ENCODE data around the gene RNF227.
A peak's percentile ranks its signal among the peaks of the same experiment; 100 is the strongest.

The RNF227 gene

GRCh38 chr17:7929158-7930023, 13.3 kb upstream of the RNF227 start, which contains the start of gene KCNAB3:
KCNAB3 (minus strand) TSS chr17:7929856; CDS start chr17:7929435, 421 bp downstream.
- DNase-seq: peak; percentile 44

DNA sequence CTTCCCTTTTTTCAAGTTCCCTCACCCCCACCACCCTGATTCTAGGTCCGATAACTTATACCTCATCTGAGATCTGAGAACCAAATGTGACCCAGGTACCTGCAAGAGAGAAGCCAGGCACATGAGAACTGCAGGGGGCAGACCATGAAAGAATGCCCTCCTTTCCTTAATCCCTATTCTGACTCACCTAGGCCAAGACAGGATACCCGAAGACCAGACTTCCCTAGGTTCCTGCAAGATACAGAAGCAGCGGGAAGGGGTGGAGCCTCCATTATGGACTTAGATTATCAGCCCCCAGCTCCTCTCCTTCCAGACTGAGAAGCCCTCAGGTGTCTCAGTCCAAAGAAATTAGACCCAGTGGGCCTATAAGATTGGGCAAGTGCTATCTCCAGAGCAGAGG, 11.5 kb upstream of the RNF227 start:
- no peak for DNase-seq

GRCh38 chr17:7922845-7923628, 6.9 kb upstream of the RNF227 start:
- DNase-seq: peak; percentile 86

GRCh38 chr17:7922269-7922844, 6.3 kb upstream of the RNF227 start:
- no peak for DNase-seq

DNA sequence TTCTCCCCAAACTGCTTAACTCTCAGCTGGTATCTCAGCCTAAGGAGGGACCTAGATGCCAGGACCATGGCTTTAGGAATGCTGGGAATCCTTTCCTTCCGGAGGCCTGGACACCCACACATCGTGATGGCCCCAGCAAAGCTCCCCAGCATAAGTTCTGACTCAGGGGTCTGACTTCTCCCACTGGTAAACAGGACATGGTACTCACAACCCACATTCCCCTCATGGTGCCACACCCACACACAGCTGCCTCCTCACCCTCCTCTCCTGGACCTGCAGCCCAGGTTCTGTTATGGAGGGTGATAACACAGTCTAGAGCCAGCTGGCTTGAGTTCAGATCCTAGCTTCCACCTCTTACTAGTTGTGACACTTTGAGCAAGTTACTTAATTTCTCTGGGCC, 719 bp upstream of the RNF227 start:
- DNase-seq: no peak

DNA sequence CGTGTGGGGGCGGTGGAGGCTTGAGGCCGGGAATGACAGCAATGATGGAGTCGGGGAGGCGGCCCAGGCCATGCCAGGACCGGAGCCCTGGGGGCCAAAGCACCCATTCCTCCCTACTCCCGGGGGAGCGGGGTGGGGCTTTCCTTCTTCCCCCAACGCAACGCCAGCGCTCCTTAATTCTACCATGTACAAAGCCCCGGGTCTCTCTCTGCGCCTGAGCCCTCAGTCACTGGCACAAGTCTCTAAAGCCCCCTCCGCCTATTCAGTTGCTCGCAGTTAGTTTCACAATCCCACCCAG, 245 bp upstream of the RNF227 start:
- no peak for DNase-seq

DNA sequence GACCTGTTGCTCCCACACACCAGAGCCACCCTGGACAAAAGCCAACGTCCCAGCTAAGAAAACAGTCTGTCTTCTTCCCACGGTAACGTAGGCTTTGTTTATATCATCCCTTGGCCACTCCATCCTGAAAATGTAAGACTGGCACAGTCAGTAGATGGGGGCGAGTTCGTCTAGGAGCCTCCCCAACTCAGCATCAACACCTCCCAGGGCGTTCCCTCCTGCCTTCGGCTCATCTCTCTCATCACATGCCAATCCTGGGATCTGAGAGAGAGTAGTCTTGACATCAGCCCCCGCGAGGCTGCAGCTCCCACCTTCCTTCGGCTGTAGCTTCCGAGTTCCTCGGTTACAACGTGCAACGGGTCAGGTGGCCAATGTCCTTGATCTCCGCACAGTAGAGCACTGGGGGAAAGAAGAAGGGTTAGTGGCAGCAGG, 894 bp downstream of the RNF227 start:
- DNase-seq: no peak

DNA sequence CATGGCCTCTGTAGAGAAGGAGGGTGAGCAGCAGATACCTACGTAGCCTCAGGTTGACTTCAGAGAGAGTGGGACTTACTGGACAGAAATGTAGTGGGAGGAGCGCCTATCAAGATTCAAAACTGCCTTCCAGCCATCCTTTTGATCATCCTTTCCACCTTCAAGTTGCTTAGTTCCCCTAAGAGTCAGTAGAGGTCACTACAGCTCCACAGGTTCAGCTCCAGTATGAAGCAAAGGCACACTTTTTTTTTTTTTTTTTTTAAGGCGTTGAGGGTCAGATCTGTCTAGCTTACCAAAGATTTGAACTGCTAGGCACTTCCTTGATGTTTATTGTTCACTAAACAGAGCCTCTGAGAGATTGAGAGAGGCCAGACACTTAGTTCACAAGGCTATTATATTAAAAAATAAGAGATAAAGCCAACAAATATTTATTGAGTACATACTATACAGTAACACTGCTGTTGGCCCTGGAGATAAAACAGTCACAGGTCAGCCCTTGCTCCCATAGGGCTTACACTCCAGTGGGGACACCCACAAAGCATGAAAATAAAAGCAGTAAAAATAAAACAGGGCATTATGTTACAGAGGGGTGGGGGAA, 3.1 kb downstream of the RNF227 start:
- DNase-seq: peak; percentile 82

GRCh38 chr17:7911116-7911515, 5.0 kb downstream of the RNF227 start:
- no peak for DNase-seq

DNA sequence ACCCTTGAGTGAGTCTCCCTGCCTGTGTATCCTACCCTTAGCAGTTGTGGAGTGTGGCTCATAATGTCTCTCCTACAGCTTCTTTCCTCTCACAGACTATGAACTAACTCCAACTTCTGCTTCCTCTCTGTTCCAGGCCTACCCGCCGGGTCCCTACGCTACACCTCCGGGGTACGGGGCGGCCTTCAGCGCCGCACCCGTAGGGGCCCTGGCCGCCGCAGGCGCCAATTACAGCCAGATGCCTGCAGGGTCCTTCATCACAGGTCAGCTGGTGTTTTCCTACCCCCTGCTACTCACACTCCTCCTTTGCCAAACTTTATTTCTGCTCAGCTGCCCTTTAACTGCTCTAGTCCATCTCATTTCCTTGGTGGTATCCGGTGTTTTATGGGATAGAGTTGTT, 5.4 kb downstream of the RNF227 start:
- no peak for DNase-seq

DNA sequence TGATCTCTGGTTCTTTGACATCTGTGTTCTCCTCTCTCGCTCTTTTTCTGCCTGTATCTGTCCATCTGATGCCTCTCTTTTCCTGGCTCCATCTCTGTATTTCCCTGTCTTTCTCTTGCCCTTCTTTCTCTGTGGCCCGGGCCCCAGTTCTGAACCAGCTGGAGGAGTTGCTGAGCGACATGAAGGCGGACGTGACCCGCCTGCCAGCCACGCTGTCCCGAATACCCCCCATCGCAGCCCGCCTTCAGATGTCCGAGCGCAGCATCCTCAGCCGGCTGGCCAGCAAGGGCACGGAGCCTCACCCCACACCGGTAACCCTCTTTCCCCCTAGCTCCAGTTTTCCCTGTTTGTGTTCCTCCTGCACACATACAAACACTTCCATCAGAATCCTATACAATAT, 5.8 kb downstream of the RNF227 start:
- no peak for DNase-seq

DNA sequence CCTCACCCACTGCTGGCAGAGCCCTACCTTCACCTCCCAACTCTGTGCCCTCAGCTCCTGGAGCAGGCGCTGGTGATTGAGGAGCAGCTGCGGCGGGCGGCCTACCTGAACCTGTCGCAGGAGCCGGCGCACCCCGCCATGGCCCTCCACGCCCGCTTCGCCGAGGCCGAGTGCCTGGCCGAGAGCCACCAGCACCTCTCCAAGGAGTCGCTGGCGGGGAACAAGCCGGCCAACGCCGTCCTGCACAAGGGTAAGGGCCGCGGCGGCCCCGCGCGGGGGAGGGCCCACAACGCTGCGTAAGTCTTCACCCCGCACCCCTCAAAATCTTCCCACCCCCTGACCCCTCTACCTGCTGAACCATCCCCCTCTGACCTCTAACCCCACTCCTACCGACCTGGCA, 7.0 kb downstream of the RNF227 start:
- no peak for DNase-seq

- no peak for DNase-seq
Measured at GRCh38 chr17:7903154-7904103, 12.7 kb downstream of the RNF227 start.

DNA sequence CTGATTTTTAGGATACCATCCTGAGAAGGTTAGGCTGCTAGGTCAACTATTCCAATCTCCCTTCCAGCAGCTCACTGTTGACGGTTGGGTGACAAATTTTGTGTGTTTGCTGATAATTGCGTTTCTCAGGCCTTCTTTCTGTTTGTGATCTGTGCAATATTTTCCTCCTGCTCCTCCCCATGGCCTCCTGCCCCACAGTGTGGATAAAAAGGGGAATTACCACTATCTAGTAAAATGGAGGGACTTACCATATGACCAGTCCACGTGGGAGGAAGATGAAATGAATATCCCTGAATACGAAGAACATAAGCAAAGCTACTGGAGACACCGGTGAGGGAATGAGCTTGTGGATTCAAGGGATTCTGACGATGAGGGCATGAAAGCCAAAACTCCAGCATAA, 18.3 kb downstream of the RNF227 start:
- DNase-seq: peak; percentile 32

- DNase-seq: no peak
Measured at GRCh38 chr17:7897090-7897489, 19.0 kb downstream of the RNF227 start.

DNA sequence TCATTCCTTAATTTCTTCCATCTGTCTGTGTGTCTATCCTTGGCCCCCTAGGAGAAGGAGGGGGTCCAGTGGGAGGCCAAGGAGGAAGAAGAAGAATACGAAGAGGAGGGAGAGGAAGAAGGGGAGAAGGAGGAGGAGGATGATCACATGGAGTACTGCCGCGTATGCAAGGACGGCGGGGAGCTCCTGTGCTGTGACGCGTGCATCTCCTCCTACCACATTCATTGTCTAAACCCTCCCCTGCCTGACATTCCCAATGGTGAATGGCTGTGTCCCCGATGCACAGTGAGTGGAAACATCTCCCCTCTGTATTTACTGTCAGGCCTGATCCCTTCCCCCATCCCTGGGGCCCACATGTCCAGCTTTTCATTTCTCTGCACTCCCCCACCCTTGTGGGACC, 21.2 kb downstream of the RNF227 start:
- no peak for DNase-seq

GRCh38 chr17:7894226-7894625, 21.9 kb downstream of the RNF227 start:
- no peak for DNase-seq

GRCh38 chr17:7893187-7893880, 22.8 kb downstream of the RNF227 start:
- DNase-seq: no peak

- peak; percentile 14 for DNase-seq
Measured at GRCh38 chr17:7889166-7889955, 26.7 kb downstream of the RNF227 start.

DNA sequence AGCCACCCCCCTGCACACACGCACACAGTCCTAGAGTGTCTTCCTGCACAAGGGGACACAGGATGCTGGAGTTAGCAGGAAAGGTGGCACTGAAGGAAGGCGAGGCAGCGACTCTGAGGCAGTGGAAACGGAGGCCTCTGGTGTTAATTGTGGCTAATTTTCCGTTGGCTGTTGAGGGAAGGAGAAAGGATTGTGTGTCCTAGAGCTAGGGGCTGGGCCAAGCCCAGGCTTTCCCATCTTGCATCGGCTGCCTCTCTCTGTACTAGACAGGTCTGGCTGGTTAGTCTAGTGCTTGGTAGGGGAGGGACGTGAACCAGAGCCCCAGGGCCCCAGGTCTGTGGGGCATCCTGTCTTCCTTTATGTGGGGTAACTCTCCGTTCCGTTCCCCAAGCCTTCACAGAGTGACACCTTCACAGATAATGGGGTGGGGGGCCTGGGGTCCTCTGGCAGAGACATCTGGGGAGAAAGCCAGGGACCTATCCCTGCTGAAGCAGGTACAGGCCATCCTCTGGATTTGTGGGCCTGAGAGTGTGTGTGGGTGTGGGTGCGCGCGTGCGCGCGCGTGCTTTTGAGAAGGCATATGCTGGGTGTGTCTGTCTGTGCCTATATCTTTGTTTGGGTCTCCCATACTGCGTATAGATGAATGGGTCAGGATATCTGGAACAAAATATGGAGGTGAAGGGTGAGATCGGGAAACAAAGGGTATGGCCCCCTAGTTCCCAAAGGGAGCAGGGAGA, 27.7 kb downstream of the RNF227 start, which contains the start of gene CHD3:
TSS of gene CHD3 (plus strand) at position 606 of the 737 bp plus-strand sequence. CDS start 212 bp downstream, outside the sequence.
- peak; percentile 34 for DNase-seq

All from CD4-positive, alpha-beta T cell treated with Interleukin-4 for 4 hours (primary cell).